Embryonic facial prominence (tissue), 1 donor: ENCODE results near the gene PMP22.

ENCODE experiments used
- DNase-seq: peaks from one replicate; pipeline ENCODE4 v3.0.0-alpha.2; 2016; ENCODE audit errors: extremely low spot score

PMP22 gene

GRCh38 chr17:15265131-15265530, at the start of gene PMP22:
TSS of gene PMP22 (minus strand) at chr17:15265326. CDS start at chr17:15260727, 4,599 bp downstream.
- no peak for DNase-seq

DNA sequence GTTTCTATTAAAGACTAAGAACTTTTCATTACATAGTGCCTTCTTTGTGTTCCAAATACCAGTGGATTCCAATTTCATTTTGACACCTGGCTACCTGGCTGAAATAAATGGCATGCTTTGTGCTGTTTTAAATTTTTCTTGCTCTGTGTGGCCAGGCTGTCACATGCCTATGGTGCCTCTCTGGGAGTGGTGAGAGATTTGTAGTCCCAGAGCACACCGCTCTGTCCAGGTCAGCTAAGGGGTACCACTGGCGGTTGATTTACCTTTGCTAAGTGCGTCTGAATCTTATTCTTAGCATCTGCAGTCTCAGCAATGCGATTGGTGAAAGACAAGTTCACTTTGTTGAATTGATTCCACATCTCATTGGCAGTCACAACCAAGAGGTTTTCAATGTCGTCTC, 46.9 kb upstream of the PMP22 start:
- no peak for DNase-seq

GRCh38 chr17:15309793-15310192, 44.7 kb upstream of the PMP22 start:
- DNase-seq, result no peak

DNA sequence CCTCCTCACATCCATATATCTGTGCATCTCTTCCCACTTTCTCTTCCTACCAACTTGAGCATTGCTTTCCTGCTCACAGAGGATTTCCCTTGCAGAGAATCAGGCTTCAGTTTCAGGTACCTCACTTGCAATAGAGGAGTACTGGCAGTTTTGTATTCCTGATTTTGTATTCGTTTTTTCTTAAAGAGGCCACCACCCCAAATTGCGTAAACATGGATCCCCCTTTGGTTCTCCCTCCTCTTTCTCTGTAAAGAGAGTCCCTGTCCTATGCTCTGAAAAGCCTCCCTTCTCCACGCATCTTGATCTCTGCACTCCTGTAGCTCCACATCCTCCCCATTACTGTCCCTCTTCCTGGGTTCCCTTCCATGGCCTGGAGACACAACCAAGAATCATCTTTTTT, 44.1 kb upstream of the PMP22 start:
- DNase-seq, result no peak

DNA sequence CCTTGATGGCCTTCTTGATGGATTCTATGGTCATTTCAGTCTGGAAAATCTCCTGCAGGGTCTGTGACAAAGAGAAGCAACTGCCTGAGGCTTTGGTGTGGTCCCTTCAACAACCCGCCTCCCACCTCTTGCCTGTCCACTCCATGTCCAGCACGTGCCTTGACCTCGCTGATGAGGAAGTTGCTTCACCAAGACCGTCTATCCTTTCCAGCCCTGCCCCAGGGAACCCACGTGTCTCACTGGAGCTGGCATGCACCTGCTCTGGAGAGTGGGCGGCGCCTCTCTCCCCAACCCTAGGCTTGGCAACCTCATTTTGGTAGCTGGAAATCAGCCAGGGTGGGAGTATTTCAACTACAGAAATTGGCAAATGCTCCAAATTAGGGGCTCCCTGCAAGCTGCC, 43.6 kb upstream of the PMP22 start:
- no peak for DNase-seq

GRCh38 chr17:15307710-15308111, 42.6 kb upstream of the PMP22 start:
- no peak for DNase-seq

GRCh38 chr17:15303851-15304250, 38.7 kb upstream of the PMP22 start:
- no peak for DNase-seq

GRCh38 chr17:15303268-15303667, 38.1 kb upstream of the PMP22 start:
- DNase-seq, result no peak

DNA sequence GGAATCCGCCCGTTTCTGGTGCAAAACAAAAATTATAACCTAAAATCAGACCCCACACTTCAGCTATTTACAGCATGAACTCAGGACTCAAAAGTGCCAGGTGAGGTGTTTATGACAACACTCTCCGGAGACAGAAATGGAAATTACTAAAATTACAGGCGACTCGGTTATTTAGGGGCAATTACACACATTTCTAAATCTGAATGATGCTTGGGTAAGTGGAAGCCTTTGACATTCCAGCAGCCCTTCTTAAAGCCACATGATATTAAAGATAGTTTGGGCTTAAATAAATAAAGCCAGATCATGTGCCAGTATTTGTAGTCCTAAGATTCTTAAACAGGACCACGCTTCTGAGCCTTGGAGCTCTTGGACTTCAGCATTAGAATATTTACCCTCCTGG, 36.7 kb upstream of the PMP22 start:
- DNase-seq, result no peak

DNA sequence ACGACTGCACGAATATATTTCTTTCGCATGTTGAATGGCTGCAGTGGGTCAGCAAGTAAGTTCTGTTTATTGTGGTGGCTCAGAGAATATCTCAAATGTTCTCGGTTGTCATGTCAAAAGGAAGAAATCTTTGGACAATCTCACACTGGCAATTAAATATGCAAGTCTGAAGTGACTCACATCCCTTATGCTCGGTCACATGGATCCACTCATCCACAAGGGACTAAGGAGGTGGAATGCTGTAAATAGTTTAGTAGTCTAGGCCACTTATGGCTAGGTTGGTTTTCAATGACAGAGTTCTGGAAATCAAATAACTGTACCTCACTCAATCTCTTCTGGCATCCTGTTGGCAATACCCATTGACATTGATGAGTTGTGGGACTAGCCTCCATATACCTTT, 33.0 kb upstream of the PMP22 start:
- no peak for DNase-seq

GRCh38 chr17:15293558-15293957, 28.4 kb upstream of the PMP22 start:
- DNase-seq, result no peak

- no peak for DNase-seq
Observed at GRCh38 chr17:15291674-15292361, 26.7 kb upstream of the PMP22 start.

DNA sequence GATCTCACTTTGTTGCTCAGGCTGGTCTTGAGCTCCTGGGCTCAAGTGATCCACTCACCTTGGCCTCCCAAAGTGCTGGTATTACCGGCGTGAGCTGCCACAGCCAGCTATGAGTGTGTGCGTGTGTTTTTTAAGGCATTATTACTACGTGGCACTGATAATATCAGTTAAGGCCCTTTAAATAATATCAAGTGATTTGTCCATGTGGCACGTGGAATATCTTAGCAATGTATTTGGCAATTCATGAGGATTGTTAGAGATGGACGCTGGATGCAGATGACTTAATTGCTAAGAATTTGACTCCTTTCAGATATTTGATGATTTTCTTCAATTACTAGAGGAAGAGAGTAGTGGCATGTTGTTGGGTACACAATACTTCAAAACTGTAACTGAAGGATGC, 25.5 kb upstream of the PMP22 start:
- DNase-seq, result no peak

GRCh38 chr17:15289285-15290183, 24.4 kb upstream of the PMP22 start:
- DNase-seq, result no peak

DNA sequence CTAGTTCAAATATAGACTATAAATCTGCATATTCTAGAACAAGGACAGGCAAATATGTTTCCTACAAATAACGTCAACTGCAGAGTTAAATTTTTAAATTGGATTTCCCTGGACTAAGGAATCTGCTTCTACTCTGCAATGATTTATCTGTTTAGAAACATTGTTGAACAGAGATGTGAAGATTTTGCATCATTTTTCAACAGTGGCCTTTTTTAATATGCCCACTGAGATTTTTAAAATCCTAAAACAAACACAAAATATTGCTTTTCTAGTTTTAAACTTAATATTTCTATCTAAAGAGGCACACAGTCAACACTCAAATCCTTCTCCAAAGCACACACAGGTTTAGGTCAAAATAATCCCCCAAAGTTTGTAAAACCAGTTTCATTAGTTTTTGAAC, 23.7 kb upstream of the PMP22 start:
- DNase-seq, result no peak

DNA sequence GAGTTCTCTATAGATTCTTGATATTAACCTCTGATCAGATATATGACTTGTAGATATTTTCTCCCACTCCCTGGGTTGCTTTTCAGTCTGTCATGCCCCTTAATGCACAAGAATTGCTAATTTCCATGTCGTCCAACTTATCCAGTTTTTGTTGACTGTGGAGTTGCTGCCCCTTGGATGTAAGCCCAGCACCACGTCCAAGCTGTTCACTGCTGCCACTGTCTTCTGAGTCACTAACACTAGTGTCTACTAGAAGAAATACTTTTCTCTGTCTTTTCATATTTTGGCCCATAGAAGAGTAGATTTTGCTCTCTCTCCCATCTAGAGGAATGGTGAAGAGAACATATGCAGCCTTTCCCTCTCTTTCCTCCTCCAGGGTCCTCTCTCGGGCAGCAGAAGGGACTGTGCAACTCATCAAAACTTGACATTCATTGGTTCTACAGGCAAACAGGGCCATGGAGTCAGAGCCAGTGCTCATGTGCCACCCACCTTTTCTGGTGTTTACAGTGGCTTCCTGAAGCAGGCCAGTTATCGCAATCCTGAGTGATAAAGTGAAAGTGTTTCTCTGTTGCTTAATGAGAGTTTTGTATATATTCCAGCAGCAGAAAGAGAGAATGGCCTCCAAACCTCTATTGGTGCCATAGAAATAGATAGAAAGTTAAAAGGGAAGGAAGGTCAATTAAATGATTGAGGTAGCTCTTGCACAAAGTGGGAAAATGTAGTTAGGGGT, 22.6 kb upstream of the PMP22 start:
- DNase-seq, result no peak

GRCh38 chr17:15285466-15285865, 20.3 kb upstream of the PMP22 start:
- no peak for DNase-seq

DNA sequence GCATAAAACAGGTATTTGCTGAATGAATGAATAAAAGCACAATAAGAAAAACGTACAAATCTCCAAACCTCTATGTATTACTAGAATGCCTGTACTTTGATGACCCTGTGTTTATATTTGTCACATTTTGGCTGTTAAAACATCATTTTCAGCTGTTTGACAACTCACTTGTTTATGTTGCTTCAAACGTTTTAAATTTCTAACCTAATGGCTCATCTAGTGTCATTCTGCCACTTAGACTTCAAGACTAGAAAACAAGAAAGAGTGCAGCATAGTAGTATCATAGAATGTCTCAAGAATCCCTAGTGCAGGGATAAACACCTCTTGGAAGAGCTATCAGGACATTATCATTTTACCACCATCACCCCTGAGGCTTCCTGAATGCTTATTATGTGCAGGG, 19.4 kb upstream of the PMP22 start:
- DNase-seq, result no peak

GRCh38 chr17:15284107-15284506, 19.0 kb upstream of the PMP22 start:
- no peak for DNase-seq

GRCh38 chr17:15281909-15282308, 16.8 kb upstream of the PMP22 start:
- no peak for DNase-seq

DNA sequence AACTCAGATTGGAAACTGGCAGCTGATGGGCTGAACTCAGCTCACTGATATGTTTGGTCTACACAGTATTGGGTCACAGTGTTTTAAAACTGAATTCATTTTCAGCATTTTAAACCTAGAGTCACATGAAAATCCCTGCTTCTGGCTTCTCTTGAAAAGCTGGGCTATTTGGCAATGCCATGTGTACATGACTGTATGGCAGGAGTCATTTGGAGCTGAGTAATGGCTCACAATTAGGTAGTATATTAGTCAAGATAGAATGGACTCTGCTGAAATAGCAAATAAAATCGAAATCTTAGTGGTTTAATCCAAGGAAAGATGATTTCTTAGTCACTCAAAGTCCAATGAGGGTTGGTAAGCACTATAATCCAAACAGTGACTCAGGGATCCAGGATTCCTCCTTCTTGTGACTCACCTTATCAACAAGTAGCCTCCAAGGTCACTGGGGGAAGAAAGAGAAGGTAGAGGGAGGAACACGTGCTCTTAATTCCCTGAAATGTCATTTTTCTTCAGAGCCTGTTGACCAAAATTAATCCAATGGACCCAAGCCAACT, 13.9 kb upstream of the PMP22 start:
- no peak for DNase-seq

DNA sequence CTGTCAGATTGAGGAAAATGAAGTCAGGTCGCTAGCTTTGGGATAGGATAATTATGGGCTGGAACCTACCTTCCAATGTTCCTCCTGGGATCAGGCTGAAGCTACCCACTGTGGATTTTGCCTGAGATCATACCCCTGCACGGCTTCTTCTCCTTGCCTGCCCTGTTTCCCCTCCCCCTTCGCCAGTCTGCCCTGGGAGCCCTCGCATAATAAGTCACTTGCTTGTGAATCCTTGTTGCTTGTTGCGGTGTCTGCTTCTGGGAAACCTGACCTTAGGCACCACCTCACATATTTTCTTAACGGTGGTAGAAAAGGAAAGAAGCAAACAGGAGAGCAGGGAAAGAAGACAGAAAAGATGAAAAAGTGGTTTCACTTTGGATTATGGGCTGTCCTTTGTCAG, 13.3 kb upstream of the PMP22 start:
- DNase-seq, result no peak
